Lower leg skin (tissue), 4 donors: ENCODE results near the gene BLZF1. TPM values are rescaled to one million over a fixed set of nuclear protein-coding genes. Genes with fewer than 3 reads are reported as not detected.
"Not testable (repeated sequence)": the region's sequence is repeated elsewhere in the genome, so short reads cannot be mapped to it uniquely, and the experiment has no call there.

Experiments
- DNase-seq, 2 donors: peaks; one replicate each; pipeline ENCODE4 v3.0.0-alpha.2; 2019; ENCODE audit warnings: low spot score in 2 of 2
- H3K4me3 ChIP-seq: fragments of 200-600 bp; sonication (generic); 2 replicates; pipeline ENCODE4 v1.5.1; 2017; ENCODE audit warnings: mild to moderate bottlenecking, low read depth; ENCODE audit not compliant: poor library complexity, severe bottlenecking
- CTCF ChIP-seq, 3 donors: fragments of 450-650 bp; IDR thresholded peaks; one replicate each; pipeline ENCODE4 v1.5.1; 2016; ENCODE audit warnings: antibody characterized with exemption in 3 of 3, mild to moderate bottlenecking in 3 of 3, moderate library complexity in 2 of 3
- POLR2A ChIP-seq, 2 donors: fragments of 450-650 bp; IDR thresholded peaks; one replicate each; pipeline ENCODE4 v1.6.1; 2016 to 2017; ENCODE audit warnings: antibody characterized with exemption in 2 of 2, mild to moderate bottlenecking in 1 of 2, moderate library complexity in 1 of 2
- WGBS, 2 donors: methylation state at CpG; one replicate each; pipeline ENCODE4 v1.1.5; 2018; 5-methylcytosine and 5-hydroxymethylcytosine counted together
- intact Hi-C: fragments of 100-400 bp; cut with DNase I; formaldehyde crosslinking; loops from one replicate; pipeline ENCODE4 v1.15.0; 2023; ENCODE audit warnings: low total_unique reads
- total RNA-seq, 4 donors: library from RNA; depleted of rRNA; stranded (reverse); fragments of >200 nt; gene quantifications; one replicate each; pipeline ENCODE4 v1.1.0, GENCODE V29; 2016

BLZF1 gene
- total RNA-seq, 4 donors from 2014 or later = 20.4 to 23.8 (median 21.3) TPM

- no peak for DNase-seq
- no peak for TF ChIP-seq POLR2A (IDR thresholded peaks at IDR 0.05)
- TF ChIP-seq CTCF (IDR thresholded peaks at IDR 0.05) = no peak
- no peak overlapping the region for H3K4me3 ChIP-seq
- intact Hi-C loops = no loop called here
- WGBS, 2 donors = 76 to 84% methylated on average over 2 of the region's 2 CpGs
Measured at GRCh38 chr1:169338617-169339016, 29.4 kb upstream of the BLZF1 start.

DNA sequence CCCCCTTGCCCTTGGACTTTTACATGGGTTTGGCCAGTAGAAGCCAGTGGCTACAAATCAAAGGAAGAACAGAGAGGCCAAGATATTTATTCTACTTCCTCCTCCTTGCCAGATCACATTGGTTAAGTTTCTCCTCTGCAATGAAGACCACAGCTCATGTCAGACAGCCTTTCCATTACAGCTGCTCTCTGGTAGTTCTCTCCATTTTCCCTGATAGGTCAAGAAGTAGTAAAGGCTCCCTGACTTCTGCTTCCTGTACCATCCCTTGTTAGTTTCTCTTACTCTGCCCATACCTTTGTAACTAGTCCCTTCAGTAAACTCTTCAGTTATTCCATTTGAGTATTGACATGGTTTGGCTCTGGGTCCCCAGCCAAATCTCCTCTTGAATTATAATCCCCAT, 28.2 kb upstream of the BLZF1 start:
- no peak for DNase-seq
- TF ChIP-seq POLR2A (IDR thresholded peaks at IDR 0.05) (no peak), CTCF (IDR thresholded peaks at IDR 0.05) (no peak)
- intact Hi-C loops = loop anchor here (10.0 kb wide), 1 partner anchor 735 kb away; no protein-coding TSS in a partner anchor
- no peak overlapping the region for H3K4me3 ChIP-seq

DNA sequence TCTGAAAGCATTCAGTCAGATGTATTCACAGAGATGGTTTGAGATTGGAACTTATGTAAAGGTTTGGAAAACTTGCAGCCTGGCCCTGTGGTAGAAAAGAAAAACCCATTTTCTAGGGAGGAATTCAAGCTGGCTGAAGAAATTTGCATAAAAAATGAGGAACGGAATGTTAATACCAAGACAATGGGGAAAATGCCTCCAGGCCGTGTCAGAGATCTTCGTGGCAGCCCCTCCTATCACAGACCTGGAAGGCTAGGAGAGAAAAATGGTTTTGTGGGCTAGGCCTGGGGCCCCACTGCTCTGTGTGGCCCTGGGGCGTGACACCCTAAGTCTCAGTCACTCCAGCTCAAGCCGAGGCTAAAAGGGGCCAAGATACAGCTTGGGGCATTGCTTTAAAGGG, 27.1 kb upstream of the BLZF1 start:
- WGBS, 2 donors = 87 to 94% methylated on average over 5 of the region's 5 CpGs
- no peak overlapping the region for H3K4me3 ChIP-seq
- intact Hi-C loops = loop anchor here (10.0 kb wide), 1 partner anchor 736 kb away; no protein-coding TSS in a partner anchor
- DNase-seq = no peak
- TF ChIP-seq CTCF (IDR thresholded peaks at IDR 0.05) (no peak), POLR2A (IDR thresholded peaks at IDR 0.05) (no peak)

DNA sequence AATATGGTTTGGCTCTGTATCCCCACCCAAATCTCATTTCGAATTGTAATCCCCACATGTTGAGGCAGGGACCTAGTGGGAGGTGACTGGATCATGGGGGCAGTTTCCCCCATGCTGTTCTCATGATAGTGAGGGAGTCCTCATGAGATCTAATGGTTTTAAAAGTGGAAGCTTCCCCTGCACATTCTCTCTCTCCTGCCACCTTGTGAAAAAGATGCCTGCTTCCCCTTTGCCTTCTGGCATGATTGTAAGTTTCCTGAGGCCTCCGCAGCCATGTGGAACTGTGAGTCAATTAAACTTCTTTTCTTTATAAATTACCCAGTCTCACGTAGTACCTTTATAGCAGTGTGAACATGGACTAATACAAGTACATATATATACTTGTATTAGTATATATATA, 25.9 kb upstream of the BLZF1 start:
- DNase-seq, H3K4me3 ChIP-seq: not testable (repeated sequence)
- intact Hi-C loops = loop anchor here (10.0 kb wide), 1 partner anchor 737 kb away; no protein-coding TSS in a partner anchor
- WGBS, 2 donors = 90 to 91% methylated on average over 3 of the region's 3 CpGs

GRCh38 chr1:169345511-169345910, 22.5 kb upstream of the BLZF1 start:
- no peak for DNase-seq
- intact Hi-C loops = loop anchor here (10.0 kb wide), 1 partner anchor 741 kb away; no protein-coding TSS in a partner anchor
- TF ChIP-seq POLR2A (IDR thresholded peaks at IDR 0.05) = no peak
- no peak for TF ChIP-seq CTCF (IDR thresholded peaks at IDR 0.05)
- no peak overlapping the region for H3K4me3 ChIP-seq
- 98 to 100% methylated on average over 1 of the region's 1 CpG for WGBS, 2 donors

DNA sequence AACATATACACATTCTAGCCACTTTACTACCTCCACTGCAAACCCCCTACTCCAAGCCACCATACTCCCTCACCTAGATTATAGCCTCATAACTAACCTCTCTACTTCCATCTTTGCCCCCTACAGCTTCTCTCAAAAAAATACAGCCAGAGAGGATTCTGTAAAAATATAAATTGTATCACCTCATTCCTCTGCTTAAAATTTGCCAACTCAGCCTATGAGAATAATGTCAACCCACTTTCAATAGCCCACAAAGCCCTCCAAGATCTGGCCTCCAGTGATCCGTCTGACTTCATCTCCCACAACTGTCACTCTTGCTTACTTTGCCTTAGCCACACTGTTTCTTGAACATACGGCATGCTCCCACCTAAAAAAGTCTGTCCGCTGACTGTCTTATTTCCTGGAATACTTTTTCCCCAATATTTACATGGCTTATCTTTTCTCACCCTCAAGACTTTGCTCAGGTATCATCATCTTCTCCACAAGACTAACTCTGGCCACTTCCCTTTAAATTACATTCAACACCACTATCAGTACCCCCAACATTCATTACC, 21.9 kb upstream of the BLZF1 start:
- no peak for DNase-seq
- no peak overlapping the region for H3K4me3 ChIP-seq
- TF ChIP-seq CTCF (IDR thresholded peaks at IDR 0.05) (no peak), POLR2A (IDR thresholded peaks at IDR 0.05) (no peak)
- 91 to 96% methylated on average over 3 of the region's 3 CpGs for WGBS, 2 donors
- intact Hi-C loops = loop anchor here (10.0 kb wide), 1 partner anchor 741 kb away; no protein-coding TSS in a partner anchor
